ENCODE measurements around the gene SUPT5H. TPM values are rescaled to one million over a fixed set of nuclear protein-coding genes. Genes with fewer than 3 reads are reported as not detected.
"Not testable (repeated sequence)": the region's sequence is repeated elsewhere in the genome, so short reads cannot be mapped to it uniquely, and the experiment has no call there.

The SUPT5H gene
- total RNA-seq, 2 donors from 2014 or later = 81.7 to 95.1 TPM

GRCh38 chr19:39472746-39473442 is 27.5 kb downstream of the SUPT5H start:
- no peaks in the 10 kb centered on the region for H3K9me3 ChIP-seq
- H3K4me3 ChIP-seq = no peak overlapping the region
- DNase-seq (ENCODE audit: low spot score) = no peak
- H3K4me1 ChIP-seq = peaks cover 0 to 4% of the 10 kb centered on the region in 2 donors
- TF ChIP-seq, protein P1, sequence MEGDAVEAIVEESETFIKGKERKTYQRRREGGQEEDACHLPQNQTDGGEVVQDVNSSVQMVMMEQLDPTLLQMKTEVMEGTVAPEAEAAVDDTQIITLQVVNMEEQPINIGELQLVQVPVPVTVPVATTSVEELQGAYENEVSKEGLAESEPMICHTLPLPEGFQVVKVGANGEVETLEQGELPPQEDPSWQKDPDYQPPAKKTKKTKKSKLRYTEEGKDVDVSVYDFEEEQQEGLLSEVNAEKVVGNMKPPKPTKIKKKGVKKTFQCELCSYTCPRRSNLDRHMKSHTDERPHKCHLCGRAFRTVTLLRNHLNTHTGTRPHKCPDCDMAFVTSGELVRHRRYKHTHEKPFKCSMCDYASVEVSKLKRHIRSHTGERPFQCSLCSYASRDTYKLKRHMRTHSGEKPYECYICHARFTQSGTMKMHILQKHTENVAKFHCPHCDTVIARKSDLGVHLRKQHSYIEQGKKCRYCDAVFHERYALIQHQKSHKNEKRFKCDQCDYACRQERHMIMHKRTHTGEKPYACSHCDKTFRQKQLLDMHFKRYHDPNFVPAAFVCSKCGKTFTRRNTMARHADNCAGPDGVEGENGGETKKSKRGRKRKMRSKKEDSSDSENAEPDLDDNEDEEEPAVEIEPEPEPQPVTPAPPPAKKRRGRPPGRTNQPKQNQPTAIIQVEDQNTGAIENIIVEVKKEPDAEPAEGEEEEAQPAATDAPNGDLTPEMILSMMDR (IDR thresholded peaks at IDR 0.05) = no peak
- no peak overlapping the region for H3K27ac ChIP-seq
- no peaks in the 10 kb centered on the region for H3K27me3 ChIP-seq
- peaks cover 83% of the 10 kb centered on the region for H3K36me3 ChIP-seq

GRCh38 chr19:39473443-39473960 is 28.1 kb downstream of the SUPT5H start:
- DNase-seq (ENCODE audit: low spot score) = no peak
- Histone ChIP-seq H3K9me3 (no peaks in the 10 kb centered on the region), H3K27ac (no peak overlapping the region), H3K36me3 (peaks cover 77% of the 10 kb centered on the region), H3K4me1 (peaks cover 0 to 4% of the 10 kb centered on the region in 2 donors), H3K27me3 (no peaks in the 10 kb centered on the region), H3K4me3 (no peak overlapping the region)
- TF ChIP-seq, protein P1 (IDR thresholded peaks at IDR 0.05) = no peak

GRCh38 chr19:39474139-39474620 is 28.8 kb downstream of the SUPT5H start:
- Histone ChIP-seq H3K4me3 (no peak overlapping the region), H3K4me1 (peaks cover 0 to 4% of the 10 kb centered on the region in 2 donors), H3K27me3 (no peaks in the 10 kb centered on the region), H3K36me3 (peaks cover 70% of the 10 kb centered on the region), H3K27ac (no peak overlapping the region), H3K9me3 (no peaks in the 10 kb centered on the region)
- no peak for DNase-seq (ENCODE audit: low spot score)
- TF ChIP-seq, protein P1 (IDR thresholded peaks at IDR 0.05) = peak; percentile 70 to 88

DNA sequence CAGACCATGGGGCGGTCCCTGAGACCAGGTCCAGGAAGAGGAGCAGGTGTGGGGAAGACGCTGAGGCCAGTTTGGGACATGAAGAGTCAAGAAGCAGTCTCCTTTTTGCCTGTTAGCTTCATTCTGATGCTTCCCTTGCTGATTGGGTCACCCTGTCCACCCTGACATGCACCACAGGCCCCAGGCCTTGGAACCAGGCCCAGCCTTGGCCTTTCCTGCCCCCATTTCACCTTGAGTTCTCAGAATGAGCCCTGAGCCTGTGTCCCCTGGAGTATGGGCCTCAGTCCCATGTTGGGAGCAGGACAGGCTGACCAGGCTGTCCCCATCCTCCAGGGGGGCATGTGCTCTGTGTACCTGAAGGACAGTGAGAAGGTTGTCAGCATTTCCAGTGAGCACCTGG is 30.4 kb downstream of the SUPT5H start:
- H3K27me3 ChIP-seq = no peaks in the 10 kb centered on the region
- H3K27ac ChIP-seq = no peak overlapping the region
- H3K4me3 ChIP-seq = no peak overlapping the region
- TF ChIP-seq, protein P1 (IDR thresholded peaks at IDR 0.05) = no peak
- no peak for DNase-seq (ENCODE audit: low spot score)
- peaks cover 0 to 10% of the 10 kb centered on the region in 2 donors for H3K4me1 ChIP-seq
- no peaks in the 10 kb centered on the region for H3K9me3 ChIP-seq
- peaks cover 54% of the 10 kb centered on the region for H3K36me3 ChIP-seq

DNA sequence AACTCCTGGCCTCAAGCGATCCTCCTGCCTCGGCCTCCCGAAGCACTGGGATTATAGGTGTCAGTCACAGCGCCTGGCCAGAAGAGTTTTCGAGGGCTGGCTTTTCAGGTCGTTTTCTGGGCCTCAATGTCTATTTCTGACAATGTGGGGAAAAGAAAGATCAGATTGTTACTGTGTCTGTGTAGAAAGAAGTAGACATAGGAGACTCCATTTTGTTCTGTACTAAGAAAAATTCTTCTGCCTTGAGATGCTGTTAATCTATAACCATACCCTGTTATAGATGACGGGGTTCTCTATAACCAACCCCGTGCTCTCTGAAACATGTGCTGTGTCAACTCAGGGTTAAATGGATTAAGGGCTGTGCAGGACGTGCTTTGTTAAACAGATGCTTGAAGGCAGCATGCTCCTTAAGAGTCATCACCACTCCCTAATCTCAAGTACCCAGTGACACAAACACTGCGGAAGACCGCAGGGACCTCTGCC is 34.0 kb downstream of the SUPT5H start:
- H3K4me1 ChIP-seq = peaks cover 0 to 21% of the 10 kb centered on the region in 2 donors
- H3K4me3 ChIP-seq; H3K27me3 ChIP-seq; H3K27ac ChIP-seq; H3K9me3 ChIP-seq; DNase-seq (ENCODE audit: low spot score): not testable (repeated sequence)
- H3K36me3 ChIP-seq = peaks cover 18% of the 10 kb centered on the region

- H3K27ac ChIP-seq = peak overlapping the region; percentile 63 to 85
- H3K9me3 ChIP-seq = no peaks in the 10 kb centered on the region
- peak overlapping the region; percentile 68 to 99 for H3K4me3 ChIP-seq
- peaks cover 0 to 21% of the 10 kb centered on the region in 2 donors for H3K4me1 ChIP-seq
- H3K36me3 ChIP-seq = peaks cover 13% of the 10 kb centered on the region
- TF ChIP-seq, protein P1 (IDR thresholded peaks at IDR 0.05) = no peak
- no peak for DNase-seq (ENCODE audit: low spot score)
- no peaks in the 10 kb centered on the region for H3K27me3 ChIP-seq
Measured at GRCh38 chr19:39479916-39480315, 34.5 kb downstream of the SUPT5H start.

Measured in right atrium auricular region (tissue), 2 donors.